Stimulated activated CD8-positive, alpha-beta memory T cell treated with anti-CD3 and anti-CD28 coated beads, Interleukin-4, amount 100 ng/mL, for 4 hours (primary cell): Measurements from ENCODE around the gene HIGD1C.
"Not testable (repeated sequence)": the region's sequence is repeated elsewhere in the genome, so short reads cannot be mapped to it uniquely, and the experiment has no call there.

ENCODE experiments used
- DNase-seq, 2 donors: peaks; one replicate each; pipeline ENCODE4 v3.0.0-alpha.2; 2020; ENCODE audit warnings: low read depth in 2 of 2, low spot score in 1 of 2

Gene HIGD1C

GRCh38 chr12:50952510-50952909 lies at the start of gene HIGD1C:
Gene HIGD1C (plus strand): TSS chr12:50952544. CDS start chr12:50953999, 1,455 bp downstream.
- DNase-seq = no peak

GRCh38 chr12:50908479-50908878 lies 43.9 kb upstream of the HIGD1C start:
- not testable (repeated sequence) for DNase-seq

DNA sequence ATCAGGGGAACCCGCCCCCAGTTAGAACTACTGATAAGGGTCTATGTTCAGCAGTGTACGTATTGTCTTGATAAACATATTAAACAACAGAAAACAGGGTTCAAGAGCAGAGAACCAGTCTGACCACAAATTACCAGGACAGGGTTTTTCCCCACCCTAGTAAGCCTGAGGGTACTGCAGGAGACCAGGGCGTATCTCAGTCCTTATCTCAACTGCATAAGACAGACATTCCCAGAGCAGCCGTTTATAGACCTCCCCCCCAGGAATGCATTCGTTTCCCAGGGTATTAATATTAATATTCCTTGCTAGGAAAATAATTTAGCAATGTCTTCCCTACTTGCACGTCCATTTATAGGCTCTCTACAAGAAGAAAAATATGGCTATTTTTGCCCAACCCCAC lies 40.0 kb upstream of the HIGD1C start:
- not testable (repeated sequence) for DNase-seq

DNA sequence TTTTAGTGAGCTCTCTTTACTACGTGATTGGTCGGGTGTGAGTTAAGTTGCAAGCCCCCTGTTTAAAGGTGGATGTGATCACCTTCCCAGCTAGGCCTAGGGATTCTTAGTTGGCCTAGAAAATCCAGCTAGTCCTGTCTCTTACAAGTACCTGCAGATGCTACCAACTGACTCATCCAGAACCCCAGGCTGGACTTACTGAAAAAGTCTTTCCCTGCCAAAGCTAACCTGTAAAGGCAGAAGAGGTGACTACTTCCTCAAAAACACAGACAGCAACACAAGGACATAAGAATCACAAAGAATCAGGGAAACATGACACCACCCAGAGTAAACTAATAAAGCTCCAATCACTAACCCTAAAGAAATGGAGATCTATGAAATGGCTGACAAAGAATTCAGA lies 39.1 kb upstream of the HIGD1C start:
- no peak for DNase-seq

DNA sequence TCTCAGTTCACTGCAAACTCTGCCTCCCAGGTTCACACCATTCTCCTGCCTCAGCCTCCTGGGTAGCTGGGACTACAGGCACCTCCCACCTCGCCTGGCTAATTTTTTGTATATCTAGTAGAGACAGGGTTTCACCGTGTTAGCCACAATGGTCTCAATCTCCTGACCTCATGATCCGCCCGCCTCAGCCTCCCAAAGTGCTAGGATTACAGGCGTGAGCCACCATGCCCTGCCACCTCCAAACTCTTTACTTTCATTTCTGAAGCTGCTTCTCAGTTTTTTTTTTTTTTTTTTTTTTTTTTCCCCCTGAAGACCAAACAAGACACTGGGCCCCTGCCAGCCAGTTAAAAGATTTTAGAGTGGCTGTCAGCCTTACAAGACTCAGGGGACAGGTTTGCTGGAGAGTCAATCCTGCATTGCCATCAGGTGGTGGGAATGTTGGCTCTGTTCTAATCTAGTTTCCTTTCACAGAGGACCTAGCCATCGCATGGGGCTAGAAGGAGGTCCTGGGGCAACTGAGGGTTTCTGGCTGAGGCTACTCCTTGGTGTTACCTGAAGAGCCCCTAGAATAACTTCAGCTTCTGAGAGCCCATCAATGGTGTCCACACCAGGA lies 37.4 kb upstream of the HIGD1C start:
- no peak for DNase-seq

- no peak for DNase-seq
These were observed 36.1 kb upstream of the HIGD1C start for GRCh38 chr12:50916292-50916691.

- no peak for DNase-seq
These were observed 33.6 kb upstream of the HIGD1C start for GRCh38 chr12:50918584-50919316.

DNA sequence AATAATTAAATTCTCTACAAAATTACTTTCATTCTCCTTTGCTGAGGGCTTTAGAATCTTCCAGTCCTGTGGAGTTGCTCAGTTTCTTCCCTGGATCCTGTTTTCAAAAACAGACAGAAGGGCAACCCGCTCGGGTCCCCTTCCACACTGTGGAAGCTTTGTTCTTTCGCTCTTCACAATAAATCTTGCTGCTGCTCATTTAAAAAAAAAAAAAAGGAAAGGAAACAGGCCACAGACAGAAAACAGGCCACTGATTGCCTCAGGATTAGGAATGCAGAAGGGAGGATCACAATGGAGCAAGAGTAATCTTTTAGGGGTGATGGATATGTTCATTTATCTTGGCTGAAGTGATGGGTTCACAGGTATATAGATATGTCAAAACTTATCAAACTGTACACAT lies 29.5 kb upstream of the HIGD1C start:
- no peak for DNase-seq

DNA sequence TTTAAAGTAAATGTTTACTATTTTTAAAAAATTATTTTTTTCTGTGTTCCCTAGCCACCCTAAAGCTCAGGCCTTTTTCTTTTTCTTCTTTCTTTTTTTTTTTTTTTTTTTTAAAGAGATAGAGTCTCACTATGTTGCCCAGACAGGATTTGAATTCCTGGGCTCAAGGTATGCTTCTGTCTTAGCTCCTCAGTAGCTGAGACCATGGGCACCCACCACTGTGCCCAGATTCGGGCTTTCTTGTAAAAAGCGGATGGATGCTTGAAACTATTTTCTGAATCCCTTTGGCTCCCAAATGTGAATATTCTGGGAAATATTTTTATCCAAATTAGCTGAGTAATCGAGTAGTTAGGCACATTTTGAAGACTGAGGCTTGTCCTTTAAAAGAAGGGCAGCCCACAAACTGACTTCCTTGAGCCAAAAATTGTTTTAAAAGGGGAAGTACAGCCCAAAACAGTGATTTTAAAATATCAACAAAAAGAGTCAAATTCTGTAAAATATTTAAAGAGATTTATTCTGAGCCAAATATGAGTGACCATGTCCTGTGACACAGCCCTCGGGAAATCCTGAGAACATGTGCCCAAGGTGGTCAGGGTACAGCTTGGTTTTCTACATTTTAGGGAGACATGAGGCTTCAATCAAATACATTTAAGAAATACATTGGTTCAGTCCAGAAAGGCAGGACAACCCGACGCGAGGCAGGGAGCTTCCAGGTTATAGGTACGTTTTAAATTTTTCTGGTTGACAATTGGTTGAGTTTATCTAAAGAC lies 28.8 kb upstream of the HIGD1C start:
- no peak for DNase-seq

DNA sequence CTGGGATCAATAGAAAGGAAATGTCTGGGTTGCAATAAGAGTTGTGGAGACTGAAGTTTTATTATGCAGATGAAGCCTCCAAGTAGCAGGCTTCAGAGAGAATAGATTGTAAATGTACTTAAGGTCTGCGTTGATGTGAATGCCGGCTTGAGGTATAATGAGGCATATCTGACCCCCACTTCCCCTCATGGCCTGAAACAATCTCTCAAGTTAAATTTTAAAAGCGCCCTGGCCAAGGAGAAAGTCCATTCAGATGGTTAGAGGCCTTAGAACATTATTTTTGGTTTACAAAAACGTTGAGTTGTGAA lies 28.3 kb upstream of the HIGD1C start:
- DNase-seq = no peak

DNA sequence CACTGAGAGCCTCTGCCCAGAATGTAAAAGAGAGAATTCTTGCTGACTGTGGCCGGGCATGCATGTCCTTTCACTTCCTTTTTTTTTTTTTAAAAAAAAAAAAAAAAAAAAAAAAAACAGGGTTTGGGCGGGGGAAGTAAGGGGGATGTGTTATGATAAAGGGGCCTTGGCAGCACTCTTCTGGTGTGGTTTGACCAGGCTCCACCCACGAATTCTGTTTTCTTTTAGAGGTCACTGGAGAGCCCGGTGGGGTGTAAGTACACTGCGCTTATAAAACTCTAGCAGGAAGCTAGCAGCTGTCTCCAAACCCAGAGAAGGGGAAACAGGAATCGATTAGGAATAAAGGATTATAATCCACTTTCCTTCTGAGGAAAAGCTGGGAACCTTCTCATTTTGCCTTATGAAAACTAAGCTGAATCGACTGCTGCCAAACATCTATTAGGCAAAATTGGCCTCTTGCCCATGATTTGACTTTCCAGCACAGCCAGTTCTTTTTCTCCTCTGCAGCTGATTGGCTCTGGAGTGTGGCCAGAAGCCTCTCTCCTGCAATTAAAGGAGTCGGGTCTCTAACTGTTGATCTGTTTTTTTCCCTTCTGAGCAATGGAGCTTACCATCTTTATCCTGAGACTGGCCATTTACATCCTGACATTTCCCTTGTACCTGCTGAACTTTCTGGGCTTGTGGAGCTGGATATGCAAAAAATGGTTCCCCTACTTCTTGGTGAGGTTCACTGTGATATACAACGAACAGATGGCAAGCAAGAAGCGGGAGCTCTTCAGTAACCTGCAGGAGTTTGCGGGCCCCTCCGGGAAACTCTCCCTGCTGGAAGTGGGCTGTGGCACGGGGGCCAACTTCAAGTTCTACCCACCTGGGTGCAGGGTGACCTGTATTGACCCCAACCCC lies 27.7 kb upstream of the HIGD1C start:
- peak in 1 of 2 donors; percentile 12 for DNase-seq

GRCh38 chr12:50925342-50925651 lies 27.0 kb upstream of the HIGD1C start:
- no peak for DNase-seq

DNA sequence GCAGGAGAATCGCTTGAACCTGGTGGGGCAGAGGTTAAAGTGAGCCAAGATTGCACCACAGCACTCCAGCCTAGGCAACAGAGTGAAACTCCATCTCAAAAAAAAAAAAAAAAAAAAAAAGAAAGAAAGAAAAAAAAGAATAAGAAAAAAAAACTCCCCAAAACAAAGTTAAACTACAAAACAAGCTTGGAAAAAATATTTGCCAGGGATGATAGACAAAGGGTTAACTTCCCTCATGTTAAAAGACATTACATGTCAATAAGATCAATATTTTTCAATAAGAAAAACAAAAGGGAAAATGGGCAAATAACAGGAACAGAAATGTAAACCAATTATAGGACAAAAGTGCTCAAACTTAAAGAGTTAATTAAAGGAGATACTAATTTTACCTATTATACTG lies 26.4 kb upstream of the HIGD1C start:
- DNase-seq = no peak

GRCh38 chr12:50926415-50926814 lies 25.9 kb upstream of the HIGD1C start:
- no peak for DNase-seq

DNA sequence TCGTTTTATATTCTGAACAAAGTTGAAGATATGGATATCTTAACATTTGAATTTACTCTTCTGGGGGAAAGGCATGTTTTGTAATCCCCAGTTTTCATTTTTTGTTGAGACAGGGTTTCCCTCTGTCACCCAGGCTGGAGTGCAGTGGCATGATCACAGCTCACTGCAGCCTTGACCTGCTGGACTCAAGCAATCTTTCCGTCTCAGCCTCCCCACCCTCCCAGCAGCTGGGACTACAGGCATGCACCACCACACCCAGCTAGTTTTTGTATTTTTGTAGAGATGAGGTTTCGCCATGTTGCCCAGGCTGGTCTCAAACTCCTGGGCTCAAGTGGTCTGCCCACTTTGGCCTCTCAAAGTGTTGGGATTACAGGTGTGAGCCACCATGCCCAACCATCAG lies 25.4 kb upstream of the HIGD1C start:
- not testable (repeated sequence) for DNase-seq

DNA sequence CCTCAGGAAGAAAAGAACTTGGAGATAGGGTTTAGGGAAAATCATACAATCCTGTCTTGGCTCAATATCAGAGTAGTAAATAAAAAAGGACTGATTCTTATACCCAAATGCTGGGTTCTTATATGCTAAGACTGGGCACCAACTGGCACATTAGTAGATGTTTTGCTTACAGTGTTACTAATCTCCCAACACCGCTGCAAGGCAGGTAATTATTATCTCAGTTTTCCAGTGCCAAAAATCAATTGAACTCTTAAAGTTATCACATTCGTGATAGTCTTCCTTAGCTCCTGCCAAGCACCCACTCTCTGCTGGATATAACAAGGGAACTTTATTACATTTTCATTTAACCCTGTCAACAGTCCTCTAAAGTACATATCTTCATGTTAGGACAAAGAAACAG lies 25.0 kb upstream of the HIGD1C start:
- DNase-seq = no peak

GRCh38 chr12:50927766-50928224 lies 24.5 kb upstream of the HIGD1C start:
- no peak for DNase-seq

- DNase-seq = no peak
These were observed 24.0 kb upstream of the HIGD1C start for GRCh38 chr12:50928392-50928791.

- DNase-seq = no peak
These were observed 22.5 kb upstream of the HIGD1C start for GRCh38 chr12:50929831-50930230.

DNA sequence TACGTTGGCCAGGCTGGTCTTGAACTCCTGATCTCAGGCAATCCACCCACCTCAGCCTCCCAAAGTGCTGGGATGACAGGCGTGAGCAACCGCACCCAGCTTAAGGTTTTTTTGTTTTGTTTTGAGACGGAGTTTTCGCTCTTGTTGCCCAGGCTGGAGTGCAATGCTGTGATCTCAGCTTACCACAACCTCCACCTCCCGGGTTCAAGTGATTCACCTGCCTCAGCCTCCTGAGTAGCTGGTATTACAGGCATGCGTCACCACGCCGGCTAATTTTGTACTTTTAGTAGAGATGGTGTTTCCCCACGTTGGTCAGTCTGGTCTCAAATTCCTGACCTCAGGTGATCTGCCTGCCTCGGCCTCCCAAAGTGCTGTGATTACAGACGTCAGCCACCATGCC lies 21.9 kb upstream of the HIGD1C start:
- not testable (repeated sequence) for DNase-seq

DNA sequence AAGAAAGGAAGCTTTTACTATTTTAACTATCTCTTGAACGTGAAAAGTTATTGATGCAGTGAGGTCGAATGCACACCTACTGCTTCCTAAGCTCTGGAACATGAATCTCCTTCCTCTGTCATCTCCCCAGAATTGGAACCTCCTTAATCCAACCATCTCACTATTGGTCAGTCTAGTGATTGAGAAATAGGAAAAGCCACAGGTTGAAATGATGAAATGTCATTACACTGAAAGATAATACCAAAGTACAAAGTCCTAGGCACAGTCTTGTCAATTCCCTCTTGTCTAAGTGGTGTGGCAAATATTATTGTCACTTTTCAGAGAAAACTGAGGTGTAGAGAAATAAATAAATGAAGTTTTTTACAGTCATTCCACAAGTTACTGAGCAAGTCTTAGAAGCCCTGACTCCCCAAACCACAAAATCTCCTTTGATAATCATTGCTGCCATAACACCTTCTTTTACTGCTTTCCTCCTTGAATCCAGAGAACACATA lies 19.5 kb upstream of the HIGD1C start:
- no peak for DNase-seq
